Thoracic aorta (tissue), 2 donors: ENCODE results near the gene PXYLP1. TPM values are rescaled to one million over a fixed set of nuclear protein-coding genes. Genes with fewer than 3 reads are reported as not detected.

Experiments
- ATAC-seq: fragments of 150-250 bp; one replicate; pipeline ENCODE4 v1.8.0; 2017; ENCODE audit warnings: low read depth; ENCODE audit not compliant: insufficient number of reproducible peaks, low FRiP score
- DNase-seq: peaks from one replicate; pipeline ENCODE4 v3.0.0-alpha.2; 2020; ENCODE audit warnings: low spot score
- H3K27ac ChIP-seq, 2 donors: fragments of 200-600 bp; sonication (generic); 1 replicate in 1 of 2; 2 replicates in 1 of 2; pipeline ENCODE4 v1.5.1; 2016; ENCODE audit warnings: mild to moderate bottlenecking in 2 of 2, moderate library complexity in 2 of 2
- H3K27me3 ChIP-seq: fragments of 200-600 bp; sonication (generic); replicated peaks from 2 replicates; pipeline ENCODE4 v1.6.0; 2016; ENCODE audit warnings: mild to moderate bottlenecking; ENCODE audit not compliant: insufficient read depth
- H3K36me3 ChIP-seq: fragments of 200-600 bp; sonication (generic); one replicate; pipeline ENCODE4 v1.5.1; 2016
- H3K4me1 ChIP-seq, 2 donors: fragments of 200-600 bp; sonication (generic); 1 replicate in 1 of 2; 2 replicates in 1 of 2; pipeline versions ENCODE4 v1.5.1 to v1.6.0; 2016; ENCODE audit warnings: low read depth in 2 of 2, mild to moderate bottlenecking in 1 of 2; ENCODE audit not compliant: control insufficient read depth in 1 of 2
- H3K4me3 ChIP-seq: fragments of 200-600 bp; sonication (generic); 2 replicates; pipeline ENCODE4 v1.5.1; 2016; ENCODE audit warnings: mild to moderate bottlenecking
- H3K9me3 ChIP-seq: fragments of 200-600 bp; sonication (generic); 2 replicates; pipeline ENCODE4 v1.5.1; 2016
- total RNA-seq, 2 donors: library from RNA; depleted of rRNA; stranded (reverse); fragments of >200 nt; gene quantifications; one replicate each; pipeline versions ENCODE4 v1.1.0 to v1.2.3, GENCODE V29; 2016
- TF ChIP-seq, protein P1 (sequence below): fragments of 200-600 bp; sonication (generic); IDR thresholded peaks from one replicate; pipeline ENCODE4 v1.5.1; 2019; ENCODE audit warnings: antibody characterized with exemption

PXYLP1 gene
- total RNA-seq, 2 donors from 2014 or later: 15.2 to 23.2 TPM

DNA sequence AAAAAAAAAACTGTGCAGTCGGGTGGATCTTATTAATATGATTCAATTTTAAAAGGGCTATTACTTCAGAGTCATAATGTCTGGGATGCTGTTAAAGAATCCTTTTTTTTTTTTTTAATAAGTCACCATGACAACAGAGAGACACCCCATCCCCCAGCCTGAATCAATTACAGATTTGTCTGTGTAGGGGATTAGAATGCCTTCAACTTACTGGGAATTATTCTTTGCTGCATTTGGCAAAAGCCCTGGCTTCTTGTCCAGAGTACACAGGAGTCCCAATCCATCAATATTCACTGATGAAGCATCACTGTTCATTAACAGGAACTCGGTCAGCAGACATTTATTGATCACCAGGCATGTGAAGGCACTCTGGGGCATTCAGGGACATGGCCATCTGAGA is 12.7 kb upstream of the PXYLP1 start:
- TF ChIP-seq, protein P1, sequence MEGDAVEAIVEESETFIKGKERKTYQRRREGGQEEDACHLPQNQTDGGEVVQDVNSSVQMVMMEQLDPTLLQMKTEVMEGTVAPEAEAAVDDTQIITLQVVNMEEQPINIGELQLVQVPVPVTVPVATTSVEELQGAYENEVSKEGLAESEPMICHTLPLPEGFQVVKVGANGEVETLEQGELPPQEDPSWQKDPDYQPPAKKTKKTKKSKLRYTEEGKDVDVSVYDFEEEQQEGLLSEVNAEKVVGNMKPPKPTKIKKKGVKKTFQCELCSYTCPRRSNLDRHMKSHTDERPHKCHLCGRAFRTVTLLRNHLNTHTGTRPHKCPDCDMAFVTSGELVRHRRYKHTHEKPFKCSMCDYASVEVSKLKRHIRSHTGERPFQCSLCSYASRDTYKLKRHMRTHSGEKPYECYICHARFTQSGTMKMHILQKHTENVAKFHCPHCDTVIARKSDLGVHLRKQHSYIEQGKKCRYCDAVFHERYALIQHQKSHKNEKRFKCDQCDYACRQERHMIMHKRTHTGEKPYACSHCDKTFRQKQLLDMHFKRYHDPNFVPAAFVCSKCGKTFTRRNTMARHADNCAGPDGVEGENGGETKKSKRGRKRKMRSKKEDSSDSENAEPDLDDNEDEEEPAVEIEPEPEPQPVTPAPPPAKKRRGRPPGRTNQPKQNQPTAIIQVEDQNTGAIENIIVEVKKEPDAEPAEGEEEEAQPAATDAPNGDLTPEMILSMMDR: no peak

DNA sequence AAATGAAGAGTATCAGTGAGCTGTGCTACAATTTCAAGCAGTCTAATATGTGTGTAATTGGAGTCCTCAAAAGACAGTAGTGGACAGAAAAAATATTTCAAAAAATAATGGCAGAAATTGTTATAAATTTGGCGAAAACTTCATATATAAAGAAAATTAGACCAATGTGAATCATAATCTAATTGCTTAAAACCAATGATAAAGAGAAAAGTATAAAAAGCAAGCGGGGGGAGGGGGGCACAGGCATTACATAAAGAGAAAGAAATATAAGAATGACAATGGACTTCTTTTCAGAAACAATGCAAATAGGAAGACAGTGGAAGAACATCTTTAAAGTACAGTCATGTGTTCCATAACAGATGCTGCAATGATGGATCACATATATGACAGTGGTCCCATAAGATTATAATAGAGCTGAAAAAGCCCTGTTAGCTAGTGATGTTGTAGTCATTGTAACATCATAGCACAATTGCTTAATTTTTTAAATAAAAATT is 7.9 kb upstream of the PXYLP1 start:
- TF ChIP-seq, protein P1: no peak
- no peak for DNase-seq
- Histone ChIP-seq H3K4me1 (no peaks in the 10 kb centered on the region), H3K4me3 (no peak overlapping the region), H3K36me3 (no peaks in the 10 kb centered on the region), H3K9me3 (peaks cover 3% of the 10 kb centered on the region), H3K27me3 (no peaks in the 10 kb centered on the region), H3K27ac (no peak overlapping the region)
- no peak for ATAC-seq

More for the DNA sequence above, 12.7 kb upstream of the PXYLP1 start:
- ATAC-seq (no peak), DNase-seq (no peak)
- Histone ChIP-seq H3K27ac (no peak overlapping the region), H3K27me3 (no peaks in the 10 kb centered on the region), H3K4me3 (no peak overlapping the region), H3K36me3 (no peaks in the 10 kb centered on the region), H3K4me1 (no peaks in the 10 kb centered on the region), H3K9me3 (peaks cover 3% of the 10 kb centered on the region)

DNA sequence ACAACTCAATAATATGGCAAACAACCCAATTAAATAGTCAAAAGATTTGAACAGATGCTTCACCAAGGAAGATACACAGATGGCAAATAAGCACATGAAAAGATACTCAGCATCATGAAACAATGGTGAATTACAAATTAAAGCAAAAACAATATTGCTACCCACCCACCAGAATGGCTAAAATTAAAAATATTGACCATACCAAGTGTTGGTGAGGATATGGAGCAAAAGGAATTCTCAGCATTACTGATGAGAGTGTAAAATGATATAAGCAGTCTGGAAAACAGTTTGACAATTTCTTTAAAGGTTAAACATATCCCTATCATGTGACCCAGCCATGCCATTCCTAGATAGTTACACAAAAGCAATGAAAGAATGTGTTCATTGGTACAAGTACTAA is 5.7 kb upstream of the PXYLP1 start:
- ATAC-seq: no peak
- TF ChIP-seq, protein P1: no peak
- Histone ChIP-seq H3K4me3 (no peak overlapping the region), H3K27ac (no peak overlapping the region), H3K9me3 (peaks cover 3% of the 10 kb centered on the region), H3K36me3 (no peaks in the 10 kb centered on the region), H3K4me1 (peaks cover 0 to 6% of the 10 kb centered on the region in 2 donors), H3K27me3 (no peaks in the 10 kb centered on the region)
- DNase-seq: no peak

DNA sequence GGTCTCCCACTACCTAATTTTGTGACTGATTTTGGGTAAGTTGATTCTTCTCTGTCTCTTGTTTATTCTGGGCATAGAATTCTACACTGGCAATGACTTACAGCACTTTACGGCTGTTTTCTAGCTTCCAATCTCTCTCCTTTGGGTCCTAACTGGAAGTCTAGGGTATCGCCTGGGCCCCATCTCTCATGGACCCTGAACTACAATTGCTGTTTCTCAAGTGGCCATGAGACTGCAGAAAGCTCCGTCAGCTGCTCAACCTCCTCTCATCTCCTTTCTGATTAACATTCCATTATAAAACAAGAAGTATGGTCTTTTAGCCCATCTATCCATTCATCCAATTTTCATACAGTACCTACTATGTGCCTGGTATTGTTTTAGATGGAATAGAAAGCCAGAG is 4.4 kb upstream of the PXYLP1 start:
- DNase-seq: no peak
- ATAC-seq: no peak
- Histone ChIP-seq H3K9me3 (peaks cover 3% of the 10 kb centered on the region), H3K36me3 (no peaks in the 10 kb centered on the region), H3K27ac (no peak overlapping the region), H3K27me3 (no peaks in the 10 kb centered on the region), H3K4me1 (peaks cover 0 to 9% of the 10 kb centered on the region in 2 donors), H3K4me3 (no peak overlapping the region)
- TF ChIP-seq, protein P1: no peak

DNA sequence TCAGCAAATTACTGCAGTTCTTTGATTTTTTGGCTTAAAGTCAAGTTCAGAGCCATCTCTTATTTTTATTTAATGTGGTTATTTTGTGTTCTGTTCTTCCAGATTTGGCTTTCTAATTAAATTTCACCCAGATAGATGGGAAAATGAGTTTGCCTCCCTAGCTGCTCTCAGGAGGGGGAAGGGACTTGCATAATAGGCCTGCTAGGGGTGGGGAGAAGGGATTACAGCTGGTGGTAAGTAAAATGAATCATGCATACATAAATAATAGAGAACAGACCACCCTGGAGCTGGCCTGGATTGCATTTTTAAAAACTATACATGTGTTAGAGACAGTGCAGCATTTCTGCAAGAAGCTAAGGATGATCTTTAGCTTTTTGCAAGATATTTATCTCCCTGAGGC is 3.9 kb upstream of the PXYLP1 start:
- peaks cover 0 to 15% of the 10 kb centered on the region in 2 donors for H3K4me1 ChIP-seq
- ATAC-seq (no peak), DNase-seq (no peak)
- peaks cover 3% of the 10 kb centered on the region for H3K9me3 ChIP-seq
- TF ChIP-seq, protein P1: no peak
- H3K27ac ChIP-seq: no peak overlapping the region
- no peak overlapping the region for H3K4me3 ChIP-seq
- H3K27me3 ChIP-seq: no peaks in the 10 kb centered on the region
- no peaks in the 10 kb centered on the region for H3K36me3 ChIP-seq
